WTC11 (cell line): ENCODE measurements around the gene TSPAN4. TPM values are rescaled to one million over a fixed set of nuclear protein-coding genes. Genes with fewer than 3 reads are reported as not detected.

ENCODE experiments used
- ATAC-seq: fragments of 200-7000 bp; cut with Tn5 transposase; 2 replicates; pipeline ENCODE4 v1.10.0; 2021; ENCODE audit warnings: mild to moderate bottlenecking, moderate library complexity
- CTCF ChIA-PET: fragments of 300-600 bp; sonication (Branson Sonifier 250); formaldehyde crosslinking; loops from one replicate; lab custom pipeline; 2021; ENCODE audit warnings: antibody characterized with exemption; lab: Charles Lee
- POLR2A ChIA-PET: fragments of 350-600 bp; sonication (Branson Sonifier 250); formaldehyde crosslinking; loops from one replicate; lab custom pipeline; 2021; ENCODE audit warnings: antibody characterized with exemption; lab: Charles Lee
- DNase-seq: peaks from one replicate; pipeline ENCODE4 v3.0.0; 2021; ENCODE audit warnings: low spot score
- H3K27ac Mint-ChIP-seq: 2 replicates; pipeline ENCODE4 v1.8.0; 2021; ENCODE audit warnings: mixed read lengths
- H3K27me3 Mint-ChIP-seq: 2 replicates; pipeline ENCODE4 v1.8.0; 2021; ENCODE audit warnings: low read depth, mild to moderate bottlenecking, moderate library complexity, mixed read lengths
- H3K36me3 Mint-ChIP-seq: 2 replicates; pipeline ENCODE4 v1.8.0; 2021; ENCODE audit warnings: mixed read lengths
- H3K4me1 Mint-ChIP-seq: 2 replicates; pipeline ENCODE4 v1.8.0; 2022; ENCODE audit warnings: mixed read lengths
- H3K4me3 Mint-ChIP-seq: 2 replicates; pipeline ENCODE4 v1.8.0; 2021; ENCODE audit warnings: mild to moderate bottlenecking, moderate library complexity, mixed read lengths
- H3K9me3 Mint-ChIP-seq: 2 replicates; pipeline ENCODE4 v1.8.0; 2021; ENCODE audit warnings: mixed read lengths
- ATF1 ChIP-seq: sonication (generic); formaldehyde crosslinking; IDR thresholded peaks from 2 replicates; pipeline ENCODE4 v1.8.1; 2023; ENCODE audit warnings: mild to moderate bottlenecking, moderate library complexity, missing genetic modification reagents
- ETV6 ChIP-seq: sonication (generic); formaldehyde crosslinking; IDR thresholded peaks from 2 replicates; pipeline ENCODE4 v1.8.1; 2022; ENCODE audit warnings: mild to moderate bottlenecking, missing genetic modification reagents
- FOXP1 ChIP-seq: sonication (generic); formaldehyde crosslinking; IDR thresholded peaks from 2 replicates; pipeline ENCODE4 v1.8.0; 2022; ENCODE audit warnings: missing genetic modification reagents, mild to moderate bottlenecking, moderate library complexity, borderline replicate concordance
- HMGA2 ChIP-seq: fragments of 250-450 bp; sonication (Bioruptor Pico); IDR thresholded peaks from 2 replicates; pipeline ENCODE4 v1.4.0; 2021; ENCODE audit warnings: mild to moderate bottlenecking, moderate library complexity
- JAZF1 ChIP-seq: fragments of 250-450 bp; sonication (Bioruptor Pico); IDR thresholded peaks from 2 replicates; pipeline ENCODE4 v1.9.0; 2021; ENCODE audit warnings: moderate library complexity, mild to moderate bottlenecking, inconsistent platforms
- JUN ChIP-seq: sonication (generic); formaldehyde crosslinking; IDR thresholded peaks from 2 replicates; pipeline ENCODE4 v1.8.0; 2023; ENCODE audit warnings: mild to moderate bottlenecking, missing genetic modification reagents
- MXD4 ChIP-seq: fragments of 250-450 bp; sonication (Bioruptor Pico); IDR thresholded peaks from 2 replicates; pipeline ENCODE4 v1.8.0; 2021; ENCODE audit warnings: mild to moderate bottlenecking, moderate library complexity, borderline replicate concordance
- NFATC4 ChIP-seq: fragments of 250-450 bp; sonication (Bioruptor Pico); IDR thresholded peaks from 2 replicates; pipeline ENCODE4 v1.9.0; 2021; ENCODE audit warnings: mild to moderate bottlenecking
- NFE2L1 ChIP-seq: sonication (generic); formaldehyde crosslinking; IDR thresholded peaks from 2 replicates; pipeline ENCODE4 v1.8.1; 2023; ENCODE audit warnings: missing genetic modification reagents
- NR2C2 ChIP-seq: sonication (generic); formaldehyde crosslinking; IDR thresholded peaks from 2 replicates; pipeline ENCODE4 v1.8.0; 2022; ENCODE audit warnings: mild to moderate bottlenecking, missing genetic modification reagents
- NR3C1 ChIP-seq: sonication (generic); formaldehyde crosslinking; conservative IDR thresholded peaks from 2 replicates; pipeline ENCODE4 v1.8.1; 2023; ENCODE audit warnings: low read depth, mild to moderate bottlenecking, missing genetic modification reagents
- TCF7 ChIP-seq: sonication (generic); formaldehyde crosslinking; IDR thresholded peaks from 2 replicates; pipeline ENCODE4 v1.8.0; 2022; ENCODE audit warnings: mild to moderate bottlenecking, low read depth, missing genetic modification reagents, moderate library complexity
- ZNF416 ChIP-seq: fragments of 250-450 bp; sonication (Bioruptor Pico); IDR thresholded peaks from 2 replicates; pipeline ENCODE4 v1.9.0; 2021; ENCODE audit warnings: mild to moderate bottlenecking, inconsistent platforms
- ZNF423 ChIP-seq: fragments of 250-450 bp; sonication (Bioruptor Pico); IDR thresholded peaks from 2 replicates; pipeline ENCODE4 v2.1.2; 2022; ENCODE audit warnings: mild to moderate bottlenecking, moderate library complexity
- ZNF671 ChIP-seq: fragments of 250-450 bp; sonication (Bioruptor Pico); IDR thresholded peaks from 2 replicates; pipeline ENCODE4 v1.8.0; 2021; ENCODE audit warnings: mild to moderate bottlenecking
- total RNA-seq: library from RNA; stranded (reverse); gene quantifications from 3 replicates; pipeline ENCODE4 v1.2.3, GENCODE V29; 2021
- TF ChIP-seq, protein P1 (sequence below): fragments of 250-450 bp; sonication (Bioruptor Pico); IDR thresholded peaks from 2 replicates; pipeline ENCODE4 v1.8.0; 2021; ENCODE audit warnings: mild to moderate bottlenecking
- TF ChIP-seq, protein P2 (sequence below): sonication (generic); formaldehyde crosslinking; conservative IDR thresholded peaks from 2 replicates; pipeline ENCODE4 v1.8.1; 2023; ENCODE audit warnings: mild to moderate bottlenecking, low read depth, missing genetic modification reagents, moderate library complexity
- TF ChIP-seq, protein P3 (sequence below): sonication (generic); formaldehyde crosslinking; IDR thresholded peaks from 2 replicates; pipeline ENCODE4 v1.8.1; 2023; ENCODE audit warnings: mild to moderate bottlenecking, moderate library complexity, missing genetic modification reagents
- TF ChIP-seq, protein P4 (sequence below): sonication (generic); formaldehyde crosslinking; IDR thresholded peaks from 2 replicates; pipeline ENCODE4 v1.8.0; 2022; ENCODE audit warnings: mild to moderate bottlenecking, missing genetic modification reagents

TSPAN4 gene
- total RNA-seq, 1 experiment from 2014 or later, result 94.3 TPM

DNA sequence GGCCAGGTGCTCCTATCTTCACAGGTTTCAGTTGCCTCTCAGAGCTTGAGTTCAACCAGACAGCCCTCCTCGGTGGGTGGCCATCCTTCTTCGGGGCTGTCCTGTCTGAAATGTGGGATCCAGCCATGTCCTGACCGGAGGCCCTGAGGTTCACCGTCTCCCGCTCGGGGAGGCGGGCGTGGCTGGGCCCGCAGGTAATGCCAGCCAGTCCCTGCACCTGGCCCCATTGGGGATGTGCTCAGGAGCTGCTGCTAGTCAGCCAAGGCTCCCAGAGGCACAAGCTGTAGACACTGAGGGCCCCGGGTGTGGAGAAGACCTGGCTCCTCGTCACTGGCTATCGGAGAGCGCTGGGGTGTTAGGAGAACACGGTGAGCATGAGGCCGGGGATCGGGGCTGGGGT lies 32.6 kb downstream of the TSPAN4 start:
- H3K27ac Mint-ChIP-seq, result no peak overlapping the region
- CTCF ChIA-PET, result interaction anchor here (1.3 to 1.7 kb wide), 2 partner anchors 23 to 27 kb away, joined by 4 read pairs; no protein-coding TSS in a partner anchor
- POLR2A ChIA-PET, result no interaction called here
- H3K27me3 Mint-ChIP-seq, result peaks cover 3% of the 10 kb centered on the region
- no peak overlapping the region for H3K4me3 Mint-ChIP-seq
- TF ChIP-seq, protein P1, sequence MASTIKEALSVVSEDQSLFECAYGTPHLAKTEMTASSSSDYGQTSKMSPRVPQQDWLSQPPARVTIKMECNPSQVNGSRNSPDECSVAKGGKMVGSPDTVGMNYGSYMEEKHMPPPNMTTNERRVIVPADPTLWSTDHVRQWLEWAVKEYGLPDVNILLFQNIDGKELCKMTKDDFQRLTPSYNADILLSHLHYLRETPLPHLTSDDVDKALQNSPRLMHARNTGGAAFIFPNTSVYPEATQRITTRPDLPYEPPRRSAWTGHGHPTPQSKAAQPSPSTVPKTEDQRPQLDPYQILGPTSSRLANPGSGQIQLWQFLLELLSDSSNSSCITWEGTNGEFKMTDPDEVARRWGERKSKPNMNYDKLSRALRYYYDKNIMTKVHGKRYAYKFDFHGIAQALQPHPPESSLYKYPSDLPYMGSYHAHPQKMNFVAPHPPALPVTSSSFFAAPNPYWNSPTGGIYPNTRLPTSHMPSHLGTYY, result no peak
- TF ChIP-seq, protein P2, sequence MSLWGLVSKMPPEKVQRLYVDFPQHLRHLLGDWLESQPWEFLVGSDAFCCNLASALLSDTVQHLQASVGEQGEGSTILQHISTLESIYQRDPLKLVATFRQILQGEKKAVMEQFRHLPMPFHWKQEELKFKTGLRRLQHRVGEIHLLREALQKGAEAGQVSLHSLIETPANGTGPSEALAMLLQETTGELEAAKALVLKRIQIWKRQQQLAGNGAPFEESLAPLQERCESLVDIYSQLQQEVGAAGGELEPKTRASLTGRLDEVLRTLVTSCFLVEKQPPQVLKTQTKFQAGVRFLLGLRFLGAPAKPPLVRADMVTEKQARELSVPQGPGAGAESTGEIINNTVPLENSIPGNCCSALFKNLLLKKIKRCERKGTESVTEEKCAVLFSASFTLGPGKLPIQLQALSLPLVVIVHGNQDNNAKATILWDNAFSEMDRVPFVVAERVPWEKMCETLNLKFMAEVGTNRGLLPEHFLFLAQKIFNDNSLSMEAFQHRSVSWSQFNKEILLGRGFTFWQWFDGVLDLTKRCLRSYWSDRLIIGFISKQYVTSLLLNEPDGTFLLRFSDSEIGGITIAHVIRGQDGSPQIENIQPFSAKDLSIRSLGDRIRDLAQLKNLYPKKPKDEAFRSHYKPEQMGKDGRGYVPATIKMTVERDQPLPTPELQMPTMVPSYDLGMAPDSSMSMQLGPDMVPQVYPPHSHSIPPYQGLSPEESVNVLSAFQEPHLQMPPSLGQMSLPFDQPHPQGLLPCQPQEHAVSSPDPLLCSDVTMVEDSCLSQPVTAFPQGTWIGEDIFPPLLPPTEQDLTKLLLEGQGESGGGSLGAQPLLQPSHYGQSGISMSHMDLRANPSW, result no peak
- TF ChIP-seq FOXP1 (CRISPR knock-in tag), result no peak
- no peak for TF ChIP-seq ETV6
- TF ChIP-seq ATF1, result no peak
- DNase-seq (no peak), ATAC-seq (no peak)
- H3K4me1 Mint-ChIP-seq, result no peaks in the 10 kb centered on the region
- peaks cover 26% of the 10 kb centered on the region for H3K36me3 Mint-ChIP-seq
- H3K9me3 Mint-ChIP-seq, result no peaks in the 10 kb centered on the region

DNA sequence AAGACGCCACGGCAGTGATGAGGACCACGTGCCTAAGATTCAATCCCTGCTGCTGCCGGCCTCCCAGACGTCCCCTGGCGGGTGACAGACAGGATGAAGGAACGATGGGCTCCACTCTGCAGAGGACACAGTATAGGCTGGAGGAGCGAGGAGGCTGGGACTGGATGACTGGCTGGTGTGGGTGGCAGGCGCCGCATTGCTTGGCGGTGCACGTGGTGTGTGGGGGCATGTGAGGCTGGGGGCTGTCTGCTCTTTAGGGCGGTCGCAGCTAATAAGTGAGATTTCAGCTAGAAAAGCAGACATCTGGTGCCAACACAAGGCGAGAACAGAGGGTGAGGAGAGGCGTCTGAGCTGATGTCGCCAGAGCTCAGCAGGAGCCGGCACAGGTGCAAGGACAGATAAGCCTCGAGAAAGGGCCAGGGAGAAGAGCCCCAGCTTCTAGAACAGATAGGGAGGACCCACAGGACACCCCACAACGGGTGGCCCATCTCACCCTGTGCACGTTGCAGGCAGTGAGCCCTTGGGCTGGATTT lies 33.2 kb downstream of the TSPAN4 start:
- peaks cover 32% of the 10 kb centered on the region for H3K36me3 Mint-ChIP-seq
- H3K4me1 Mint-ChIP-seq, result no peaks in the 10 kb centered on the region
- no peaks in the 10 kb centered on the region for H3K9me3 Mint-ChIP-seq
- 0 out of 2 replicates have a peak overlapping the region, but pooled peaks have one; percentile 46 for H3K27ac Mint-ChIP-seq
- no peak overlapping the region for H3K4me3 Mint-ChIP-seq
- peaks cover 3% of the 10 kb centered on the region for H3K27me3 Mint-ChIP-seq
- ChIA-PET CTCF (interaction anchor here (0.6 to 1.7 kb wide), 3 partner anchors 22 to 235 kb away, joined by 3 to 4 read pairs (median 4); no protein-coding TSS in a partner anchor), POLR2A (no interaction called here)
- no peak for ATAC-seq
- no peak for DNase-seq
- TF ChIP-seq ZNF416 (no peak), NR2C2 (CRISPR knock-in tag) (no peak), JUN (CRISPR knock-in tag) (no peak), MXD4 (no peak), JAZF1 (CRISPR knock-in tag) (no peak), NR3C1 (CRISPR knock-in tag) (no peak), NFATC4 (CRISPR knock-in tag) (no peak), ATF1 (no peak), HMGA2 (CRISPR knock-in tag) (no peak)
- TF ChIP-seq, protein P3, sequence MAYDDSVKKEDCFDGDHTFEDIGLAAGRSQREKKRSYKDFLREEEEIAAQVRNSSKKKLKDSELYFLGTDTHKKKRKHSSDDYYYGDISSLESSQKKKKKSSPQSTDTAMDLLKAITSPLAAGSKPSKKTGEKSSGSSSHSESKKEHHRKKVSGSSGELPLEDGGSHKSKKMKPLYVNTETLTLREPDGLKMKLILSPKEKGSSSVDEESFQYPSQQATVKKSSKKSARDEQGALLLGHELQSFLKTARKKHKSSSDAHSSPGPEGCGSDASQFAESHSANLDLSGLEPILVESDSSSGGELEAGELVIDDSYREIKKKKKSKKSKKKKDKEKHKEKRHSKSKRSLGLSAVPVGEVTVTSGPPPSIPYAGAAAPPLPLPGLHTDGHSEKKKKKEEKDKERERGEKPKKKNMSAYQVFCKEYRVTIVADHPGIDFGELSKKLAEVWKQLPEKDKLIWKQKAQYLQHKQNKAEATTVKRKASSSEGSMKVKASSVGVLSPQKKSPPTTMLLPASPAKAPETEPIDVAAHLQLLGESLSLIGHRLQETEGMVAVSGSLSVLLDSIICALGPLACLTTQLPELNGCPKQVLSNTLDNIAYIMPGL, result no peak
- TF ChIP-seq, protein P4, sequence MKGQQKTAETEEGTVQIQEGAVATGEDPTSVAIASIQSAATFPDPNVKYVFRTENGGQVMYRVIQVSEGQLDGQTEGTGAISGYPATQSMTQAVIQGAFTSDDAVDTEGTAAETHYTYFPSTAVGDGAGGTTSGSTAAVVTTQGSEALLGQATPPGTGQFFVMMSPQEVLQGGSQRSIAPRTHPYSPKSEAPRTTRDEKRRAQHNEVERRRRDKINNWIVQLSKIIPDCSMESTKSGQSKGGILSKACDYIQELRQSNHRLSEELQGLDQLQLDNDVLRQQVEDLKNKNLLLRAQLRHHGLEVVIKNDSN, result no peak

DNA sequence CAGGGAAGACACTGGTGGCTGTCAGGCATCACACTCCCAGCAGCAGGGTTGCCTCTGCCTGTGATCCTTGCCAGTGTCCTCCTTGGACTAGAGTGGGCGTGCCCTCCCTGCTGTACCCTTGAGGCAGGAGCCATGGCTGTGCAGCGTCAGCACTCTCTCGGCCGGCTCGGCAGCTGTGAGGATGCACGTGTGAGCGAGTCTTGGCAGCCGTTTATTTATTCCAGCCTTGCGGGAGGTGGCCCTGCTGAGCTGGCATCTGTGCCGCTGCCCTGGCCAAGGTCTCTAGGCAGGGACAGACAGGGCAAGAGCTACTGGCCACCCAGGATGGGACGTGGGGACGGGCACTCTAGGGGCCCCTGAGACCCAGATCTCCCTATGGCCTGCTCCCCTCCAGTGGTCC lies 33.9 kb downstream of the TSPAN4 start:
- H3K4me1 Mint-ChIP-seq, result no peaks in the 10 kb centered on the region
- no peaks in the 10 kb centered on the region for H3K9me3 Mint-ChIP-seq
- H3K27ac Mint-ChIP-seq, result no peak overlapping the region
- ATAC-seq, result no peak
- CTCF ChIA-PET, result interaction anchor here (1.5 to 1.7 kb wide), 2 partner anchors 28 to 174 kb away, joined by 4 to 5 read pairs; no protein-coding TSS in a partner anchor
- POLR2A ChIA-PET, result interaction anchor here (0.6 kb wide), 1 partner anchor 420 kb away, joined by 3 read pairs; no protein-coding TSS in a partner anchor
- no peak overlapping the region for H3K4me3 Mint-ChIP-seq
- H3K27me3 Mint-ChIP-seq, result peaks cover 3% of the 10 kb centered on the region
- H3K36me3 Mint-ChIP-seq, result peaks cover 35% of the 10 kb centered on the region
- no peak for DNase-seq
- no peak for TF ChIP-seq NFE2L1 (CRISPR knock-in tag)
- TF ChIP-seq TCF7 (CRISPR knock-in tag), result no peak
- TF ChIP-seq ZNF423, result no peak
- TF ChIP-seq ZNF671 (CRISPR knock-in tag), result no peak
